Gastroesophageal sphincter (tissue), 3 donors: ENCODE data around the gene LRRC58.
"Not testable (repeated sequence)": the region's sequence is repeated elsewhere in the genome, so short reads cannot be mapped to it uniquely, and the experiment has no call there.

Experiments
- CTCF ChIP-seq, 4 experiments: fragments of 200-600 bp in 2 of 4; fragments of 450-650 bp in 2 of 4; sonication (generic) in 1 of 4; IDR thresholded peaks; one replicate each; pipeline ENCODE4 v1.5.1; 2017 to 2019; ENCODE audit warnings: antibody characterized with exemption in 4 of 4, mild to moderate bottlenecking in 2 of 4, moderate library complexity in 2 of 4
- EP300 ChIP-seq: sonication (generic); formaldehyde crosslinking; IDR thresholded peaks from one replicate; pipeline ENCODE4 v1.6.1; 2017; ENCODE audit warnings: antibody characterized with exemption, mild to moderate bottlenecking
- POLR2AphosphoS5 ChIP-seq: sonication (generic); formaldehyde crosslinking; IDR thresholded peaks from one replicate; pipeline ENCODE4 v1.6.1; 2017; ENCODE audit warnings: antibody characterized with exemption

GRCh38 chr3:120291552-120291951 is 57.6 kb downstream of the LRRC58 start:
- not testable (repeated sequence) for TF ChIP-seq CTCF (IDR thresholded peaks at IDR 0.05); POLR2AphosphoS5; EP300
